HG03342 (cell line): Measurements from ENCODE around the gene SNX8.

Source experiments
- ATAC-seq: cut with Tn5 transposase; IDR thresholded peaks from one replicate; pipeline ENCODE4 v1.9.1; 2021; ENCODE audit warnings: mild to moderate bottlenecking, moderate library complexity; ENCODE audit not compliant: unreplicated experiment

Gene SNX8

DNA sequence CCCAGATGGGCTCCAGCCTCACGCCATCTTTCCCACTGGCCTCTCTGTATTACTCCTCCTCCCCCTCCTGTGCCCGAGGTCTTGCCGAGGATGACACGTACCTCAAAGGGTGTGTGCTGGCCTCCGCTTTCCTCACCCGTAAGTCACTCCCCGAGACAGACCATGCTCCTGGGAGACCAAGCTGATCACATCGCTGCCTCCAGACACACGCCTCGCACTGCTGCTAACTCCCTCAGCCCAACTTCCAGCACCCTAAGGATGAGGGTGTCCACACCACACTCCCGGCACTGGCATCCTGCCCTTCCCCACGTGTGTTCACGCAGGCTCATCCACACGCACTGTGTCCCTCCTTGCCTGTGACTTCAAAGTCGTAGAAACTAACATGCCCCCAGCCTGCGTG, 105.5 kb downstream of the SNX8 start:
- no peak for ATAC-seq

DNA sequence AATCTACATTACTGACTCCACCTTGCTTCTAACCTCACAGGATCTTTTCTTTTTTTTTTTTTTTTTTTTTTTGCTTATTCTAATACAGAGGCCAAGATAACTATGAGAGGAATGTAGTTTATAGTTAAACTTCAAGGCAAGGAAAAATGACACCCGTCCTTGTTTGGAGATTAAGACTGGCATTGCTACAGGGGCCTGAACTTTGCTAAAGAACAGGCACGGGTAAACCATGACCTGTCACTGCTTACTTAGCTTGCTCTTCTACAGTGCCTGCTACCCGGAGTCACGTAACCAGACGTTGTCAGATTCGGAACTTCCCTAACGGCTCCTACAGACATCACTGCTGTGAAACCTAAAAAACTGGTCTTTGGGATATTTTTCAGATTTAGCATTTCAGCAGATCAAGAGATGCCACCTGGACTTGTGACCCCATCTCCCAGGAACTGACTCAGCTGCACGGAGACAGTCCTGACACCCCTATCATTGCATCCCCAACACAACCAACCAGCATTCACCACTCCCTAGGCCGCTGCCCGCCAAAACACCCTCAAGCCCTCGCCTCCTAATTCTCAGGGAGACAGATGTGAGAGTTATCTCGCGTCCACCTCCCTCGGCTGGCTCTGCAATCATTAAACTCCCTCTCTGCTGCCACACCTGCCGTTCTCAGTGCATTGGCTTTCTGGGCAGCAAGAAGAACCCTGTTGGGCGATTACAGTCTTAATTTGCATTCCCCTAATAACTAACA, 109.0 kb downstream of the SNX8 start:
- ATAC-seq = no peak

DNA sequence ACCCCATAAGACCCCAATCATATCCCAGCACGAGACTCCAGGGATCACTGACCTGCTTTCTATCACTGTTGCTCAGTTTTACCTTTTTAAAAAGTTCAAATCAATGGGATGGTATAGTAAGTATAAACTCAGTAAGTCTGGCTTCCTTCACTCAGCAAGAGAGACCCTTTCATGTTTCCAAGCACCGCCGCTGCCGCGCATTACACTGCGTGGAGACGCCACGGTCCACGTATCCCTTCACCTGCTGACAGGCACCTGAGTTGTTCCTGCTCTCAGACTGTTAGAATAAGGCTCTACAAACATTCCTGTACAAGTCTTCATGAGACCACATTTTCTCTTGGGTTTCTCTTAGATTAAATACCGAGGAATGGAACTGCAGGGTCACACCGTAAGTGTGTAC, 109.8 kb downstream of the SNX8 start:
- no peak for ATAC-seq

DNA sequence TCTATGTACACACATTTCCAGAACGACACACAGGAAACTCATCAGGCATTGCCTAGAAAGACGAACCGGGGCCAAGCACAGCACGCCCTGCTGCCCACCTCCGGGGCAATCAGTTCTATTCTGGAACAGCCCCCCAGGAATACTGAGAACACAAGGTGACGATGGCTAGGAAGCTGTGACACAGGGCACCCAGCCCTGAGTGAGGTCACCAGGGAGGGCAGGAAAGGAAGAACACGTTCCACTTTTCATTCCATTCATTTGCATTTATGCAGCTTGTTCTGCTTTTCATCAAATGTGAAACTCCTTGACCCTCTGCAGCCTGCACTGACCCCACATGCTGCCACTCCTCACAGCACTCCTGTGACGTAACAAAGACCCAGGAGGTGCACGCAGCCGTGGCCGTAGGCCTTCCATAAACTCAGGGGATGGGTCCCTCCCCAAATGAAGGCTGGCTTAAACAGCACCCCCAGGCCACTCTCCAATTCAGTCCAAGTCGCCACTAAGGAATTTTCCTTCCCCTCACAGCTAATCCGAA, 110.4 kb downstream of the SNX8 start:
- ATAC-seq = no peak

- no peak for ATAC-seq
Measured at GRCh38 chr7:2202901-2203765, 111.1 kb downstream of the SNX8 start.

- no peak for ATAC-seq
Measured at GRCh38 chr7:2202361-2202761, 111.9 kb downstream of the SNX8 start.
